HepG2 (cell line): ENCODE data around the gene HEY2. TPM values are rescaled to one million over a fixed set of nuclear protein-coding genes. Genes with fewer than 3 reads are reported as not detected.

Source experiments
- ADNP ChIP-seq: sonication (generic); formaldehyde crosslinking; IDR thresholded peaks from 2 replicates; pipeline ENCODE4 v1.4.0; 2020; ENCODE audit warnings: missing genetic modification reagents
- ATF1 ChIP-seq: IDR thresholded peaks from 2 replicates; pipeline ENCODE4 v1.6.1; 2016; ENCODE audit warnings: mild to moderate bottlenecking, control low read depth
- ATM ChIP-seq: fragments of 450-650 bp; IDR thresholded peaks from 2 replicates; pipeline ENCODE4 v1.7.1; 2017; ENCODE audit warnings: mild to moderate bottlenecking, borderline replicate concordance
- FOXJ3 ChIP-seq: sonication (generic); formaldehyde crosslinking; IDR thresholded peaks from 2 replicates; pipeline ENCODE4 v1.4.0; 2020; ENCODE audit warnings: missing genetic modification reagents, mild to moderate bottlenecking, borderline replicate concordance
- JDP2 ChIP-seq: sonication (generic); formaldehyde crosslinking; IDR thresholded peaks from 2 replicates; pipeline ENCODE4 v1.8.1; 2022; ENCODE audit warnings: missing genetic modification reagents, borderline replicate concordance
- KLF9 ChIP-seq: IDR thresholded peaks from 2 replicates; pipeline ENCODE4 v1.6.1; 2016; ENCODE audit warnings: low read depth
- MTA1 ChIP-seq: sonication (generic); formaldehyde crosslinking; IDR thresholded peaks from 2 replicates; pipeline ENCODE4 v1.4.0; 2020; ENCODE audit warnings: missing genetic modification reagents, mild to moderate bottlenecking, borderline replicate concordance
- MYC ChIP-seq: sonication (generic); formaldehyde crosslinking; IDR thresholded peaks from 2 replicates; pipeline ENCODE4 v1.9.0; 2021; ENCODE audit warnings: missing genetic modification reagents, borderline replicate concordance
- NKX3-1 ChIP-seq: sonication (generic); formaldehyde crosslinking; IDR thresholded peaks from 2 replicates; pipeline ENCODE4 v1.5.0; 2020; ENCODE audit warnings: missing genetic modification reagents
- RARG ChIP-seq: sonication (generic); formaldehyde crosslinking; IDR thresholded peaks from 2 replicates; pipeline ENCODE4 v1.4.0; 2020; ENCODE audit warnings: low read depth, mild to moderate bottlenecking, missing genetic modification reagents
- ZBTB3 ChIP-seq: sonication (generic); formaldehyde crosslinking; IDR thresholded peaks from 2 replicates; pipeline ENCODE4 v1.4.0; 2020; ENCODE audit warnings: low read depth, mild to moderate bottlenecking, moderate library complexity, missing genetic modification reagents, borderline replicate concordance
- ZFP36 ChIP-seq: fragments of 150-350 bp; IDR thresholded peaks from 2 replicates; pipeline ENCODE4 v1.6.1; 2018; ENCODE audit warnings: borderline replicate concordance, low read length, low read depth; ENCODE audit not compliant: partially characterized antibody
- ZFY ChIP-seq: sonication (generic); formaldehyde crosslinking; IDR thresholded peaks from 2 replicates; pipeline ENCODE4 v1.4.0; 2020; ENCODE audit warnings: missing genetic modification reagents
- ZNF460 ChIP-seq: sonication (generic); formaldehyde crosslinking; IDR thresholded peaks from 2 replicates; pipeline ENCODE4 v1.5.1; 2020; ENCODE audit warnings: missing genetic modification reagents, mild to moderate bottlenecking, borderline replicate concordance
- ZNF749 ChIP-seq: sonication (generic); formaldehyde crosslinking; IDR thresholded peaks from 2 replicates; pipeline ENCODE4 v1.8.0; 2022; ENCODE audit warnings: mild to moderate bottlenecking, missing genetic modification reagents, moderate library complexity, borderline replicate concordance
- polyA plus RNA-seq, 8 experiments: library from polyadenylated mRNA; depleted of rRNA in 3 of 8; stranded (reverse) in 7 of 8; unstranded in 1 of 8; fragments of >200 nt; fragmentation: Illumina TruSeq in 4 of 8; extraction: Trizol in 4 of 8; gene quantifications; 2 replicates each; pipeline versions ENCODE4 v1.2.1 to v1.2.3, GENCODE V29; 2011 to 2016; ENCODE audit warnings: low read depth in 4 of 8, missing spikeins in 1 of 8, mixed read lengths in 1 of 8; ENCODE audit not compliant: insufficient read depth in 1 of 8
- total RNA-seq, 5 experiments: library from RNA; depleted of rRNA; stranded (reverse); fragments of >200 nt; fragmentation: Illumina TruSeq; extraction: Trizol; gene quantifications; 2 replicates each; pipeline ENCODE4 v1.2.3, GENCODE V29; 2016; ENCODE audit warnings: low read depth in 1 of 5
- TF ChIP-seq, protein P1 (sequence below): sonication (generic); formaldehyde crosslinking; IDR thresholded peaks from 2 replicates; pipeline ENCODE4 v1.8.0; 2022; ENCODE audit warnings: missing genetic modification reagents, mild to moderate bottlenecking, borderline replicate concordance
- TF ChIP-seq, protein P2 (sequence below): sonication (generic); formaldehyde crosslinking; IDR thresholded peaks from 2 replicates; pipeline ENCODE4 v1.4.0; 2020; ENCODE audit warnings: missing genetic modification reagents, mild to moderate bottlenecking, borderline replicate concordance
- TF ChIP-seq, protein P3 (sequence below): sonication (generic); formaldehyde crosslinking; conservative IDR thresholded peaks from 2 replicates; pipeline ENCODE4 v1.4.0; 2020; ENCODE audit warnings: mild to moderate bottlenecking, missing genetic modification reagents, moderate library complexity
- TF ChIP-seq, protein P4 (sequence below): IDR thresholded peaks from 2 replicates; pipeline ENCODE4 v1.6.1; 2018; ENCODE audit warnings: missing genetic modification reagents, mild to moderate bottlenecking, missing compliant biosample characterization

HEY2 gene
- total and polyA plus RNA-seq, 2 of the 13 experiments (the other 11 are each of a cell fraction or from before 2014, with no cell fraction given): 0.04 TPM

DNA sequence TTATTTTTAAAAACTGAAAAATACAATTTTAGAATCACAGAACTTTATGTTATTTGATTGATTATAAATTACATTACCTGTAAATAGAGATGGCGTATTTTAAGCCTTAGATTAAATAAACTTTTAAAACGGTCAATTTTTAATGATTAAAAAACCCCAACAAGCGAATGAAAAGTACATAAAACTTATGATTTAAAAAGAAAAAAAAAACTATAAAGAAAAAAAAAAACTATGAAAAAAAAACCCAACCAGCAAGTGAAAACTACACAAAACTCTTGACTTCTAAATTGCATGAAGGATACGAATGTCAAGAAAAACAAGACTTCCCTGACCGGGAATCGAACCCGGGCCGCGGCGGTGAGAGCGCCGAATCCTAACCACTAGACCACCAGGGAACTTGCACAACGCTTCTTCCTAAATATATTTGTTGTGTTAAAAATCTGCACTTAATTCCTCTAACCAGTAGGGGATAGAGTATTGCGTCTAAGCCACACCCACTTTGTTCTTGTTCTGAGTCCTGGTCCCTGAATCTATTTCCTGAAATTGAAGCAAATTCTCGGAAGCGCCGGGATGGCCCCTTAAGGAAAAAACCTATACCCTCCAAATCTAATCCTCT, 30.6 kb downstream of the HEY2 start (continued):
- TF ChIP-seq, protein P1, sequence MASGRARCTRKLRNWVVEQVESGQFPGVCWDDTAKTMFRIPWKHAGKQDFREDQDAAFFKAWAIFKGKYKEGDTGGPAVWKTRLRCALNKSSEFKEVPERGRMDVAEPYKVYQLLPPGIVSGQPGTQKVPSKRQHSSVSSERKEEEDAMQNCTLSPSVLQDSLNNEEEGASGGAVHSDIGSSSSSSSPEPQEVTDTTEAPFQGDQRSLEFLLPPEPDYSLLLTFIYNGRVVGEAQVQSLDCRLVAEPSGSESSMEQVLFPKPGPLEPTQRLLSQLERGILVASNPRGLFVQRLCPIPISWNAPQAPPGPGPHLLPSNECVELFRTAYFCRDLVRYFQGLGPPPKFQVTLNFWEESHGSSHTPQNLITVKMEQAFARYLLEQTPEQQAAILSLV (CRISPR knock-in tag): no peak
- TF ChIP-seq ZNF460 (CRISPR knock-in tag): no peak
- TF ChIP-seq ADNP: no peak
- TF ChIP-seq ZFY (CRISPR knock-in tag): no peak
- TF ChIP-seq FOXJ3 (CRISPR knock-in tag): peak; percentile 53; the same call in 1 of the 2 replicates
- TF ChIP-seq NKX3-1: peak; percentile 88; the same call in 1 of the 2 replicates
- TF ChIP-seq, protein P2, sequence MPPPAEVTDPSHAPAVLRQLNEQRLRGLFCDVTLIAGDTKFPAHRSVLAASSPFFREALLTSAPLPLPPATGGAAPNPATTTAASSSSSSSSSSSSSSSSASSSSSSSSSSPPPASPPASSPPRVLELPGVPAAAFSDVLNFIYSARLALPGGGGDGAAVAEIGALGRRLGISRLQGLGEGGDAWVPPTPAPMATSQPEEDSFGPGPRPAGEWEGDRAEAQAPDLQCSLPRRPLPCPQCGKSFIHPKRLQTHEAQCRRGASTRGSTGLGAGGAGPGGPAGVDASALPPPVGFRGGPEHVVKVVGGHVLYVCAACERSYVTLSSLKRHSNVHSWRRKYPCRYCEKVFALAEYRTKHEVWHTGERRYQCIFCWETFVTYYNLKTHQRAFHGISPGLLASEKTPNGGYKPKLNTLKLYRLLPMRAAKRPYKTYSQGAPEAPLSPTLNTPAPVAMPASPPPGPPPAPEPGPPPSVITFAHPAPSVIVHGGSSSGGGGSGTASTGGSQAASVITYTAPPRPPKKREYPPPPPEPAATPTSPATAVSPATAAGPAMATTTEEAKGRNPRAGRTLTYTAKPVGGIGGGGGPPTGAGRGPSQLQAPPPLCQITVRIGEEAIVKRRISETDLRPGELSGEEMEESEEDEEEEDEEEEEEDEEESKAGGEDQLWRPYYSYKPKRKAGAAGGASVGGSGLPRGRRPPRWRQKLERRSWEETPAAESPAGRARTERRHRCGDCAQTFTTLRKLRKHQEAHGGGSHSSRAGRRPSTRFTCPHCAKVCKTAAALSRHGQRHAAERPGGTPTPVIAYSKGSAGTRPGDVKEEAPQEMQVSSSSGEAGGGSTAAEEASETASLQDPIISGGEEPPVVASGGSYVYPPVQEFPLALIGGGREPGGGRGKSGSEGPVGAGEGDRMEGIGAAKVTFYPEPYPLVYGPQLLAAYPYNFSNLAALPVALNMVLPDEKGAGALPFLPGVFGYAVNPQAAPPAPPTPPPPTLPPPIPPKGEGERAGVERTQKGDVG (CRISPR knock-in tag): no peak
- TF ChIP-seq JDP2 (CRISPR knock-in tag): no peak
- TF ChIP-seq ZFP36: no peak
- no peak for TF ChIP-seq ZNF749 (CRISPR knock-in tag)
- no peak for TF ChIP-seq MYC
- TF ChIP-seq RARG: 0 out of 2 replicates have a peak, but pooled peaks have one; percentile 14
- TF ChIP-seq ZBTB3: no peak
- TF ChIP-seq, protein P3, sequence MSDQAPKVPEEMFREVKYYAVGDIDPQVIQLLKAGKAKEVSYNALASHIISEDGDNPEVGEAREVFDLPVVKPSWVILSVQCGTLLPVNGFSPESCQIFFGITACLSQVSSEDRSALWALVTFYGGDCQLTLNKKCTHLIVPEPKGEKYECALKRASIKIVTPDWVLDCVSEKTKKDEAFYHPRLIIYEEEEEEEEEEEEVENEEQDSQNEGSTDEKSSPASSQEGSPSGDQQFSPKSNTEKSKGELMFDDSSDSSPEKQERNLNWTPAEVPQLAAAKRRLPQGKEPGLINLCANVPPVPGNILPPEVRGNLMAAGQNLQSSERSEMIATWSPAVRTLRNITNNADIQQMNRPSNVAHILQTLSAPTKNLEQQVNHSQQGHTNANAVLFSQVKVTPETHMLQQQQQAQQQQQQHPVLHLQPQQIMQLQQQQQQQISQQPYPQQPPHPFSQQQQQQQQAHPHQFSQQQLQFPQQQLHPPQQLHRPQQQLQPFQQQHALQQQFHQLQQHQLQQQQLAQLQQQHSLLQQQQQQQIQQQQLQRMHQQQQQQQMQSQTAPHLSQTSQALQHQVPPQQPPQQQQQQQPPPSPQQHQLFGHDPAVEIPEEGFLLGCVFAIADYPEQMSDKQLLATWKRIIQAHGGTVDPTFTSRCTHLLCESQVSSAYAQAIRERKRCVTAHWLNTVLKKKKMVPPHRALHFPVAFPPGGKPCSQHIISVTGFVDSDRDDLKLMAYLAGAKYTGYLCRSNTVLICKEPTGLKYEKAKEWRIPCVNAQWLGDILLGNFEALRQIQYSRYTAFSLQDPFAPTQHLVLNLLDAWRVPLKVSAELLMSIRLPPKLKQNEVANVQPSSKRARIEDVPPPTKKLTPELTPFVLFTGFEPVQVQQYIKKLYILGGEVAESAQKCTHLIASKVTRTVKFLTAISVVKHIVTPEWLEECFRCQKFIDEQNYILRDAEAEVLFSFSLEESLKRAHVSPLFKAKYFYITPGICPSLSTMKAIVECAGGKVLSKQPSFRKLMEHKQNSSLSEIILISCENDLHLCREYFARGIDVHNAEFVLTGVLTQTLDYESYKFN (CRISPR knock-in tag): 0 out of 2 replicates have a peak, but pooled peaks have one; percentile 9
- TF ChIP-seq KLF9 (CRISPR knock-in tag): peak; percentile 94; the same call in 1 of the 2 replicates
- no peak for TF ChIP-seq MTA1
- TF ChIP-seq, protein P4, sequence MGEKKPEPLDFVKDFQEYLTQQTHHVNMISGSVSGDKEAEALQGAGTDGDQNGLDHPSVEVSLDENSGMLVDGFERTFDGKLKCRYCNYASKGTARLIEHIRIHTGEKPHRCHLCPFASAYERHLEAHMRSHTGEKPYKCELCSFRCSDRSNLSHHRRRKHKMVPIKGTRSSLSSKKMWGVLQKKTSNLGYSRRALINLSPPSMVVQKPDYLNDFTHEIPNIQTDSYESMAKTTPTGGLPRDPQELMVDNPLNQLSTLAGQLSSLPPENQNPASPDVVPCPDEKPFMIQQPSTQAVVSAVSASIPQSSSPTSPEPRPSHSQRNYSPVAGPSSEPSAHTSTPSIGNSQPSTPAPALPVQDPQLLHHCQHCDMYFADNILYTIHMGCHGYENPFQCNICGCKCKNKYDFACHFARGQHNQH: peak; percentile 88
- no peak for TF ChIP-seq ATM
- no peak for TF ChIP-seq ATF1 (CRISPR knock-in tag)
